SH-SY5Y (cell line): ENCODE measurements around the gene ALDH1A3.

ENCODE experiments used
- GATA2 ChIP-seq: IDR thresholded peaks from 2 replicates; pipeline ENCODE4 v1.6.1; 2011; ENCODE audit warnings: mild to moderate bottlenecking, low read depth, low read length
- GATA3 ChIP-seq: IDR thresholded peaks from 2 replicates; pipeline ENCODE4 v1.6.1; 2011; ENCODE audit warnings: low read depth, mild to moderate bottlenecking, low read length, moderate library complexity

GRCh38 chr15:100875495-100875894 is 4.1 kb upstream of the ALDH1A3 start:
- TF ChIP-seq GATA2 (no peak), GATA3 (no peak)
